ENCODE results near the gene BCCIP. TPM values are rescaled to one million over a fixed set of nuclear protein-coding genes. Genes with fewer than 3 reads are reported as not detected.

BCCIP gene
- total RNA-seq: 29.4 TPM

GRCh38 chr10:125822878-125823662 lies at the start of gene BCCIP, which contains the start of gene UROS:
TSS of gene BCCIP (plus strand) at chr10:125823546. CDS start at chr10:125823558, 12 bp downstream.
TSS of gene UROS (minus strand) at chr10:125823258. CDS start at chr10:125816499, 6,759 bp downstream.

DNA sequence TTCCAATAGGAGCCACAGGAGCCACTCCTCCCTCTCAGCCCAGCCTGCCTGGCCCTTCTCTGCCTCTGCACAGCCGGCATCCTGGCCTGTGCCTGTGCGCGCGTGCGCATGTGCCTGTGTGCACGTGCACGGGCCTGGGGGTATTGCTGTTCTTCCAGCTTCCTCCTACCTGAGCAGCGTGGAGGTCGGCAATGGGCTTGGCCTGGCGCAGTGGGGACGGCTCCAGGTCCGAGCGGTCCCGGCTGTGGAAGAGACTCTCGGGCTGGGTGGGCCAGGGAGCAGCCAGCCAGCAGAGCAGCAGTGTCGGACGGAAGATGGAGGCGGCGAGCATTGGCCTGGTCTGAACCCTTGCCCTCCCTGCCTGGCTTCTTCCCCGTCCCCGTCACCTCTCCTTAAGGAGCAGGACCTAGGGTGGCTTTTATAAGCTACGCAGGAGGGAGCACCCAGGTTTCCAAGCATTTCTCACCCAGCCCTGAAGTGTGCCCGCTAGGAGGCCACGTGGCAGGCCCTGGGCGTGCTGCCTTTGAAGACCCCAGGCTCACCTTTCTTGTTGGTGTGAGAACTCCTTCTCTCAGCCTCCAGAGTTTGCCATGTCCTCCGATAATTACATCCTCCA lies 47.7 kb upstream of the BCCIP start, which contains the start of gene MMP21:
Gene MMP21, minus strand, starts transcription at position 331 of the 616 bp plus-strand sequence. Its CDS starts 0 bp downstream, at position 331.

GRCh38 chr10:125881192-125881591 lies 57.8 kb downstream of the BCCIP start, which contains the start of gene DHX32:
TSS of gene DHX32 (minus strand) at chr10:125881292. CDS start at chr10:125880824, 468 bp downstream.

Small RNA genes within 50 kb of the gene (small RNA-seq; reads per million reads assigned to genes)
- not detected for gene MIR4484 (ENCODE audit: low replicate concordance)
- not detected for gene RF00017 (ENCODE audit: low replicate concordance)

Other genes with a start within 250 kb of the BCCIP start
- not detected for gene TEX36, start 140.4 kb upstream of the BCCIP start, total RNA-seq
- gene EDRF1, start 103.8 kb upstream of the BCCIP start, total RNA-seq: 76.1 TPM
- gene MMP21, start 47.7 kb upstream of the BCCIP start, total RNA-seq: 0.31 TPM
- 51.3 TPM for gene UROS, start 288 bp upstream of the BCCIP start, total RNA-seq
- 22.5 TPM for gene DHX32, start 57.7 kb downstream of the BCCIP start, total RNA-seq
- 2.2 TPM for gene FANK1, start 73.0 kb downstream of the BCCIP start, total RNA-seq

All from parietal lobe (tissue), 2 donors.